Nephron (organoid): ENCODE results near the gene PTPRT.

ENCODE experiments used
- H3K27ac Mint-ChIP-seq, 3 experiments: 2 replicates each; pipeline ENCODE4 v1.8.0; 2020; ENCODE audit warnings: mixed read lengths in 3 of 3, mild to moderate bottlenecking in 2 of 3, moderate library complexity in 1 of 3
- H3K27me3 Mint-ChIP-seq: 2 replicates; pipeline ENCODE4 v1.8.0; 2021; ENCODE audit warnings: low read depth, mild to moderate bottlenecking, moderate library complexity, mixed read lengths
- H3K36me3 Mint-ChIP-seq: 2 replicates; pipeline ENCODE4 v1.8.0; 2020; ENCODE audit warnings: low read depth, mixed read lengths
- H3K4me1 Mint-ChIP-seq: 2 replicates; pipeline ENCODE4 v1.8.0; 2020; ENCODE audit warnings: mixed read lengths
- H3K4me3 Mint-ChIP-seq, 3 experiments: 2 replicates each; pipeline ENCODE4 v1.8.0; 2020; ENCODE audit warnings: mild to moderate bottlenecking in 3 of 3, mixed read lengths in 3 of 3, moderate library complexity in 2 of 3
- H3K9me3 Mint-ChIP-seq: 2 replicates; pipeline ENCODE4 v1.8.0; 2020; ENCODE audit warnings: mixed read lengths
- CTCF ChIP-seq, 3 experiments: fragments of 200-600 bp; sonication (generic); IDR thresholded peaks; one replicate each; pipeline ENCODE4 v1.5.0; 2021; ENCODE audit warnings: antibody characterized with exemption in 3 of 3; ENCODE audit not compliant: unreplicated experiment in 3 of 3

The PTPRT gene

DNA sequence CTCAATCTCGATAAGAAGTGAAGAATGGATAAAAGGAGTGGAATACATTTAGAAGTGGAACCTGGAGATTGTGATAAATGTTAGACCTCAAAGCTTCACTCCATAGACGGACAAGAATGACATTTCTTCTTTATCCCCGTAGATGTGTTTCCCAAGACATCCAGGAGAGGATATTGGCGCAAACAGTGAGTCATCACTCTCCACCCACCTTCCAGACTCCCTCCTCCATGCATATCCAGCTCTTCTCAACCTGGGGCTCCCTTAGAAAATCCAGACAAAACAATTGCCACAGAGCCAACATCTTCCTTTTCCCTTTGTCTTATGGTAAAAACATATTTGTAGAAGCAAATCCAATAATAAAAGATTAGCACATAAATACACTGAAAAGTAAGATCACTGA, 586.1 kb downstream of the PTPRT start:
- H3K4me1 Mint-ChIP-seq: no peaks in the 10 kb centered on the region

DNA sequence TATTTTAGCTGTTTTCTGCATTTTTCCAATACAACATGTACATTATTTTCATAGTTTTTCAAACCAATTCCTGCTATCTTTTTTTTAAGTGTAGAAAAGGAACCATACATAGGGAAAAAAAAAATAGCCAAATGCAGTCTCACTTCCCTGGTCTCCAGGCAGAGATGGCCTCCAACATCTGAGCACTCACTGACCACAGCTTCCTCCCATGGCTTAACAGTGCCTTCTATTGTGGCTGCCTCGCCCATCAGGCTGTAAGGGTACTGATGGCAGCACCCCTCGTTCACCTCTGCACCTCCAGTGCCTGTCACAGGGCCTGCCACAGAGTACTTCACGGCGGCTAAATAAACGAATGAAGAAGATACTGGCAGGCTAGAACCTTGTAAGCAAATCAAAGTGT, 591.1 kb downstream of the PTPRT start:
- Mint-ChIP-seq H3K36me3 (no peaks in the 10 kb centered on the region), H3K27me3 (peaks cover 28% of the 10 kb centered on the region), H3K4me1 (peaks cover 6% of the 10 kb centered on the region), H3K4me3 (no peak overlapping the region), H3K27ac (no peak overlapping the region), H3K9me3 (no peaks in the 10 kb centered on the region)
- TF ChIP-seq CTCF (IDR thresholded peaks at IDR 0.05; ENCODE audit: unreplicated experiment in 3 of 3): no peak

More for the DNA sequence above, 586.1 kb downstream of the PTPRT start:
- no peaks in the 10 kb centered on the region for H3K36me3 Mint-ChIP-seq
- no peaks in the 10 kb centered on the region for H3K9me3 Mint-ChIP-seq
- no peak overlapping the region for H3K4me3 Mint-ChIP-seq
- H3K27ac Mint-ChIP-seq: no peak overlapping the region
- H3K27me3 Mint-ChIP-seq: peaks cover 20% of the 10 kb centered on the region
- no peak for TF ChIP-seq CTCF (IDR thresholded peaks at IDR 0.05; ENCODE audit: unreplicated experiment in 3 of 3)

- H3K9me3 Mint-ChIP-seq: no peaks in the 10 kb centered on the region
- TF ChIP-seq CTCF (IDR thresholded peaks at IDR 0.05; ENCODE audit: unreplicated experiment in 3 of 3): no peak
- peaks cover 6% of the 10 kb centered on the region for H3K4me1 Mint-ChIP-seq
- H3K27ac Mint-ChIP-seq: no peak overlapping the region
- H3K36me3 Mint-ChIP-seq: no peaks in the 10 kb centered on the region
- H3K4me3 Mint-ChIP-seq: no peak overlapping the region
- H3K27me3 Mint-ChIP-seq: peaks cover 18% of the 10 kb centered on the region
Measured at GRCh38 chr20:42595625-42596024, 594.1 kb downstream of the PTPRT start.

GRCh38 chr20:42594659-42595058, 595.0 kb downstream of the PTPRT start:
- Mint-ChIP-seq H3K9me3 (no peaks in the 10 kb centered on the region), H3K4me1 (peaks cover 7% of the 10 kb centered on the region), H3K4me3 (no peak overlapping the region), H3K36me3 (no peaks in the 10 kb centered on the region), H3K27me3 (peaks cover 19% of the 10 kb centered on the region), H3K27ac (no peak overlapping the region)
- no peak for TF ChIP-seq CTCF (IDR thresholded peaks at IDR 0.05; ENCODE audit: unreplicated experiment in 3 of 3)

GRCh38 chr20:42594011-42594410, 595.7 kb downstream of the PTPRT start:
- Mint-ChIP-seq H3K27me3 (peaks cover 22% of the 10 kb centered on the region), H3K9me3 (no peaks in the 10 kb centered on the region), H3K27ac (no peak overlapping the region), H3K4me1 (peaks cover 10% of the 10 kb centered on the region), H3K4me3 (no peak overlapping the region), H3K36me3 (no peaks in the 10 kb centered on the region)
- no peak for TF ChIP-seq CTCF (IDR thresholded peaks at IDR 0.05; ENCODE audit: unreplicated experiment in 3 of 3)

DNA sequence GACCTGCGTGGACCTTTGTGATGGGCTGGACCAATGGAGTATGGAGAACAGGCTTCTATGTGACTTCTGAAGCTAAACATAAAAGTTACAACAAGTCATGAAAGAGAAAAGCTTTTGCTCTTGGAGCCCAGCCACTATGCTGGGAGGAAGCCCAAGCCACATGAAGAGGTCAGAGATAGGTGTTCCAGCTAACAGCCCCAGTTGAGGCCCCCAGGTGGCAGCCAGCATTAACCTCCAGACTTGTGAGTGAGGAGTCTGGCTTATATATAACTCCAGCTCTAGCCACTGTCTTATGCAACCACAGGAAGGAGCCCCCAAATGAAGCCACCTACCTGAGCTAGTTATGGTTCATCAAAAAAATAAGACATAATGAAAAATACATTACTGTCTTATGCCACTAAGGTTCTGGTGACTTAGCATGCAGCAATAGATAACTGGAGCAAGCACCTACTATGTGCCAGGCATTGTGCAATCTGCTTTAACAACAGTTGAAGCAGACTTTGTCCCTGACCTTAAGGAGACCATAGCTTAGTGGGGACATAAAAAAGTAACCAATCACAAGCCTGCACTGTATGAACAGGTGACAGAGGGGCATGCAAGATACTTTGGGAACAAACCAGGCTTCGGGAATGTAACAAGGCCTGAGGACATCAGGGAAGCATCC, 599.6 kb downstream of the PTPRT start:
- H3K9me3 Mint-ChIP-seq: no peaks in the 10 kb centered on the region
- peaks cover 12% of the 10 kb centered on the region for H3K27me3 Mint-ChIP-seq
- no peak overlapping the region for H3K27ac Mint-ChIP-seq
- no peaks in the 10 kb centered on the region for H3K36me3 Mint-ChIP-seq
- no peak for TF ChIP-seq CTCF (IDR thresholded peaks at IDR 0.05; ENCODE audit: unreplicated experiment in 3 of 3)
- no peak overlapping the region for H3K4me3 Mint-ChIP-seq
- peaks cover 14% of the 10 kb centered on the region for H3K4me1 Mint-ChIP-seq
